Activated T-helper 1 cell treated with anti-CD3 and anti-CD28 coated beads, Interleukin-12 subunit alpha, Interleukin-12 subunit beta, Interleukin-2, Interleukin-4 antibody, amounts not matched to agents 30 ng/mL and 10 ng/mL and 1 ng/mL, durations not matched to agents 14 hours and 24 hours and 36 hours (primary cell): Measurements from ENCODE around the gene TBXAS1. TPM values are rescaled to one million over a fixed set of nuclear protein-coding genes. Genes with fewer than 3 reads are reported as not detected.

ENCODE experiments used
- DNase-seq: peaks from one replicate; pipeline ENCODE4 v3.0.0; 2021; ENCODE audit warnings: low spot score
- H3K27ac Mint-ChIP-seq: one replicate; pipeline ENCODE4 v1.8.0; 2021; ENCODE audit warnings: mild to moderate bottlenecking, mixed read lengths
- H3K27me3 Mint-ChIP-seq: one replicate; pipeline ENCODE4 v1.8.0; 2022; ENCODE audit warnings: mild to moderate bottlenecking, moderate library complexity, mixed read lengths; ENCODE audit not compliant: insufficient read depth
- H3K36me3 Mint-ChIP-seq: one replicate; pipeline ENCODE4 v1.8.0; 2021; ENCODE audit warnings: low read depth, mixed read lengths
- H3K4me1 Mint-ChIP-seq: one replicate; pipeline ENCODE4 v1.8.0; 2021; ENCODE audit warnings: low read depth, mixed read lengths
- H3K4me3 Mint-ChIP-seq: one replicate; pipeline ENCODE4 v1.8.0; 2021; ENCODE audit warnings: mild to moderate bottlenecking, moderate library complexity, mixed read lengths
- H3K9me3 Mint-ChIP-seq: one replicate; pipeline ENCODE4 v1.8.0; 2021; ENCODE audit warnings: mixed read lengths
- intact Hi-C: fragments of 100-400 bp; cut with micrococcal nuclease; formaldehyde crosslinking; loops from one replicate; pipeline ENCODE4 v1.15.1; 2024
- total RNA-seq: library from RNA; stranded (reverse); gene quantifications from 2 replicates; pipeline ENCODE4 v1.2.3, GENCODE V29; 2022

The TBXAS1 gene
- total RNA-seq, result 2.4 and 3.1 TPM in 2 replicates

DNA sequence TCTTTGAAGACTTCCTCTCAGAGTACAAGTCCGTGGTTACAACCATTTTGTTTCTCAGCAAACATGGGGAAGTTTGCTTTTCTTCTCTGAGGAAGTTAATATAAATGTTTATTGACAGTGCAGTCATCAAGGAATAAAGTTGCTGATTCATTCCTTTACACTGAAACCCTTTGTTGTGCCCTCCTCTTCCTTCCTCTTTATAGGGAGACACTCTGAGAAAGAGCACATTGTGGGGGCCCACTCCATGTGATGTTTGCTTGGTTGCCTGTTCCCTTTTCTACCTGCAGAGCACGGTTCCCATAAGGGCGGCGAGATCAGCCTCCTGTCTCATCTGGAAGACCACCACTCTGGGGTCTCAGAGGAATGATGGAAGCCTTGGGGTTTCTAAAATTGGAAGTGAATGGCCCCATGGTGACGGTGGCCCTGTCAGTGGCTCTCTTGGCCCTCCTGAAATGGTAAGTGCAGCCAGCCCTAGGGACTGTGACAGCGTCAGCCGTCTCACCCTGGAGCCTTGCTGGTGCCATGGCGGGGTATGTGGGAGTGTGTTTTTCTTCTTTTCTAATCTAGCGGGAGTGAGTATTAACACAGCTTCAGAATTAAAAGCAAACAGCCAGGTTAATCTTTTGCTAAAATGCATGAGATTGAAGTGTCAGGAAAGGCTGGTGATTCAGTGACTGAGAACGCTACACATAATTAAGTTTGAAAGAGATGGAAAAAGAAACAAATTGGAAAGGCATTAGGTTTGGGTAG lies at the start of gene TBXAS1:
TSS of gene TBXAS1 (plus strand) at position 240 of the 750 bp plus-strand sequence. CDS start at position 367, 127 bp downstream.
- Mint-ChIP-seq H3K9me3 (peaks cover 14% of the 10 kb centered on the region), H3K27me3 (peaks cover 16% of the 10 kb centered on the region), H3K36me3 (peaks cover 9% of the 10 kb centered on the region), H3K27ac (peak within 1 kb of the TSS; percentile 86), H3K4me1 (peaks cover 37% of the 10 kb centered on the region), H3K4me3 (peak within 1 kb of the TSS; percentile 63)
- intact Hi-C loops, result loop anchor here (1.0 to 5.0 kb wide), 3 partner anchors 50 to 182 kb away; no protein-coding TSS in a partner anchor
- no peak for DNase-seq

DNA sequence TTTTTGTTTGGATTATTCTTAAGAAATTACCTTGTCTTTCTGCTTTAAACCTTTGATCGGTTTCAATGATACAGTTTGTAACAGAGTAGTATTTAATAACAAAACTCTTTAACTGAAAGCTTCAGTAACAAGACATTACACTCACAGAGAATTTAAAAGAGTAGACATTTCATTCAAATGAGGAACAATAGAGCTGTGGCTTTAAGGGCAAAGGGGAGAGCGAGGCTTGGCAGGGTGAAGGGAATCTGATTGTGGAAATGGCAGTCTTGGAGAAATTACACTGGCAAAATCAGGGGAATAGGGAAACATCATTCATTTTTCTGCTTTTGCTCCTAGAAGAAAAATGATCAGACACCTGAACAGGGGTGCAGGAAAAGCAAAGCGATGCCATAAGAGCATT lies 46.1 kb upstream of the TBXAS1 start:
- intact Hi-C loops, result no loop called here
- peaks cover 10% of the 10 kb centered on the region for H3K4me1 Mint-ChIP-seq
- H3K27ac Mint-ChIP-seq, result no peak overlapping the region
- H3K4me3 Mint-ChIP-seq, result no peak overlapping the region
- DNase-seq, result no peak
- H3K27me3 Mint-ChIP-seq, result peaks cover 23% of the 10 kb centered on the region
- peaks cover 4% of the 10 kb centered on the region for H3K36me3 Mint-ChIP-seq
- no peaks in the 10 kb centered on the region for H3K9me3 Mint-ChIP-seq

- Mint-ChIP-seq H3K36me3 (peaks cover 4% of the 10 kb centered on the region), H3K4me1 (peaks cover 6% of the 10 kb centered on the region), H3K27me3 (peaks cover 23% of the 10 kb centered on the region), H3K4me3 (no peak overlapping the region), H3K9me3 (no peaks in the 10 kb centered on the region), H3K27ac (no peak overlapping the region)
- intact Hi-C loops, result no loop called here
- no peak for DNase-seq
These were observed 45.2 kb upstream of the TBXAS1 start for GRCh38 chr7:139783647-139784385.

- no peaks in the 10 kb centered on the region for H3K4me1 Mint-ChIP-seq
These were observed 44.4 kb upstream of the TBXAS1 start for GRCh38 chr7:139784648-139785047.

DNA sequence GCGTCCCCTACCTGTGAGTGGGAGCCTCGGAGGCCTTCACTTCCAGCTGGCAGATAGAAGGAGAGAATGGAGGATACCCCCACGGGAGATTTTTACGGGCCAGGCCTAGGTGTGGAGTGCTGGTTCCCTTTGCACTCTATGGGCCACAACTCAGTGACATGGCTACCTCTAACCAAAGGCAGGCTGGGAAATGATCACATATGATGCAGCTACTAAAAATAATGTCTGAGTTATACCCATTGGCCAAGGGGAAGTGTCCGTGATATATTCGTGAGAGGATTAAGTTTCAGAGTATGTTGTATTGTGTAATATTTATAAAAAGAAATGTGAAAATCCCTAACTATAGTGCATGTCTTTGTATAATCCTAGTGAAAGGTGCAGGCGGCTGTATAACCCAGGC lies 37.7 kb upstream of the TBXAS1 start:
- H3K36me3 Mint-ChIP-seq, result no peaks in the 10 kb centered on the region
- H3K4me1 Mint-ChIP-seq, result no peaks in the 10 kb centered on the region
- H3K27me3 Mint-ChIP-seq, result peaks cover 8% of the 10 kb centered on the region
- no peak overlapping the region for H3K4me3 Mint-ChIP-seq
- no peak overlapping the region for H3K27ac Mint-ChIP-seq
- intact Hi-C loops, result no loop called here
- peaks cover 4% of the 10 kb centered on the region for H3K9me3 Mint-ChIP-seq
- DNase-seq, result no peak

More at GRCh38 chr7:139784648-139785047, 44.4 kb upstream of the TBXAS1 start:
- no peak overlapping the region for H3K27ac Mint-ChIP-seq
- H3K36me3 Mint-ChIP-seq, result peaks cover 2% of the 10 kb centered on the region
- H3K4me3 Mint-ChIP-seq, result no peak overlapping the region
- H3K9me3 Mint-ChIP-seq, result no peaks in the 10 kb centered on the region
- intact Hi-C loops, result no loop called here
- no peak for DNase-seq
- peaks cover 17% of the 10 kb centered on the region for H3K27me3 Mint-ChIP-seq

- H3K27ac Mint-ChIP-seq, result no peak overlapping the region
- peaks cover 6% of the 10 kb centered on the region for H3K9me3 Mint-ChIP-seq
- peaks cover 13% of the 10 kb centered on the region for H3K4me1 Mint-ChIP-seq
- no peak for DNase-seq
- intact Hi-C loops, result no loop called here
- no peaks in the 10 kb centered on the region for H3K36me3 Mint-ChIP-seq
- H3K27me3 Mint-ChIP-seq, result peaks cover 4% of the 10 kb centered on the region
- no peak overlapping the region for H3K4me3 Mint-ChIP-seq
These were observed 31.5 kb upstream of the TBXAS1 start for GRCh38 chr7:139797607-139798006.

DNA sequence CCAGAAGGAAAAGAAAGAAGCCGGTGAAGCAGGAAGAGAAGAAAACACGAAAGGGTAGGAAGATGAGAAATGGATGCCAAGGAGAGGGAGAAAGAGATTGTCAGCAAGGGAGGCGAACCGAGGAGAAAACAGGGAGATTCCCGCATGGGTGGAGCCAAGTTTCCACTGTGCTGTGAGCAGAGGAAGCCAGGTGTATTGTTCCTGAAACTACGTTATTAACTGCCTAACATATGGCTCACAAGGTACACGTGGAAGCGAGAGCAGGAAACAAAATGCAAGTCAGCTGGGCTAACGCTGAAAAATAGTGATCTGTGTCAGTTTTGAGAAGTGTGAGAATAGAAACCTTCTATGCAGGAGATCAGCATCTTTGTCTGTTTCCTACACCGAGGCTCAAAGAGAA lies 30.8 kb upstream of the TBXAS1 start:
- Mint-ChIP-seq H3K27me3 (peaks cover 4% of the 10 kb centered on the region), H3K9me3 (peaks cover 13% of the 10 kb centered on the region), H3K4me1 (peaks cover 13% of the 10 kb centered on the region), H3K27ac (no peak overlapping the region), H3K36me3 (no peaks in the 10 kb centered on the region), H3K4me3 (no peak overlapping the region)
- intact Hi-C loops, result no loop called here
- DNase-seq, result no peak

DNA sequence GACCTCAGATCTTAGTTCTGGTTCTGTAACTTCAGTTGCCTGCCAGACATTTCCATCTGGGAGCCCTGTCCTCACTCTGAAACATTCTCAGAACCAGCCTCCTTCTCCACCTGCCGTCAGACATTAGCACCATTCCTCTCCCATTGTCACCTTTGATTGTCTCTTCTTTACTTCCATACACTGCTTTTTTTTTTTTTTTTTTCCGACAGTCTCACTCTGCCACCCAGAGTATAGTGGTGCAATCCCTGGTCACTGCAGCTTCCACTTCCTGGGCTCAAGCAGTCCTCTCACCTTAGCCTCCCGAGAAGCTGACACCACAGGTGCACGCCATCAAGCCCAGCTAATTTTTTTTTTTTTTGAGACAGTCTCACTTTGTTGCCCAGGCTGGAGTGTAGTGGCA lies 30.2 kb upstream of the TBXAS1 start:
- Mint-ChIP-seq H3K27me3 (peaks cover 4% of the 10 kb centered on the region), H3K36me3 (no peaks in the 10 kb centered on the region), H3K9me3 (peaks cover 13% of the 10 kb centered on the region), H3K4me3 (no peak overlapping the region), H3K27ac (no peak overlapping the region), H3K4me1 (peaks cover 13% of the 10 kb centered on the region)
- intact Hi-C loops, result no loop called here
- DNase-seq, result no peak

GRCh38 chr7:139799586-139799985 lies 29.5 kb upstream of the TBXAS1 start:
- DNase-seq, result no peak
- Mint-ChIP-seq H3K4me1 (peaks cover 13% of the 10 kb centered on the region), H3K27me3 (peaks cover 4% of the 10 kb centered on the region), H3K36me3 (no peaks in the 10 kb centered on the region), H3K27ac (no peak overlapping the region), H3K4me3 (no peak overlapping the region), H3K9me3 (peaks cover 17% of the 10 kb centered on the region)
- intact Hi-C loops, result no loop called here

DNA sequence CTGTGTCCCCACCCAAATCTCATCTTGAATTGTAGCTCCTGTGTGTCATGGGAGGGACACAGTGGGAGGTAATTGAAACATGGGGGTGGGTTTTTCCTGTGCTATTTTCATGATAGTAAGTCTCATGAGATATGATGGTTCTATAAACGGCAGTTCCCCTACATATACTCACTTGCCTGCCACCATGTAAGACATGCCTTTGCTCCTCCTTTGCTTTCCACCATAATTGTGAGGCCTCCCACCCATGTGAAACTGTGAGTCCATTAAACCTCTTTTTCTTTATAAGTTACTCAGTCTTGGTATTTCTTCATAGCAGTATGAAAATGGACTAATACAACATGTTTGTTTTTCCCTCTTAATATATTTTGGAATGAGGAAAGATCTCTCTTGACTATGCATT lies 24.5 kb upstream of the TBXAS1 start:
- H3K4me3 Mint-ChIP-seq, result no peak overlapping the region
- peaks cover 10% of the 10 kb centered on the region for H3K27me3 Mint-ChIP-seq
- H3K4me1 Mint-ChIP-seq, result no peaks in the 10 kb centered on the region
- DNase-seq, result no peak
- H3K27ac Mint-ChIP-seq, result no peak overlapping the region
- H3K36me3 Mint-ChIP-seq, result peaks cover 3% of the 10 kb centered on the region
- intact Hi-C loops, result no loop called here
- peaks cover 21% of the 10 kb centered on the region for H3K9me3 Mint-ChIP-seq

GRCh38 chr7:139807009-139807408 lies 22.1 kb upstream of the TBXAS1 start:
- Mint-ChIP-seq H3K4me1 (no peaks in the 10 kb centered on the region), H3K27me3 (peaks cover 12% of the 10 kb centered on the region), H3K9me3 (peaks cover 21% of the 10 kb centered on the region), H3K27ac (no peak overlapping the region), H3K36me3 (peaks cover 3% of the 10 kb centered on the region), H3K4me3 (no peak overlapping the region)
- intact Hi-C loops, result no loop called here
- DNase-seq, result no peak

DNA sequence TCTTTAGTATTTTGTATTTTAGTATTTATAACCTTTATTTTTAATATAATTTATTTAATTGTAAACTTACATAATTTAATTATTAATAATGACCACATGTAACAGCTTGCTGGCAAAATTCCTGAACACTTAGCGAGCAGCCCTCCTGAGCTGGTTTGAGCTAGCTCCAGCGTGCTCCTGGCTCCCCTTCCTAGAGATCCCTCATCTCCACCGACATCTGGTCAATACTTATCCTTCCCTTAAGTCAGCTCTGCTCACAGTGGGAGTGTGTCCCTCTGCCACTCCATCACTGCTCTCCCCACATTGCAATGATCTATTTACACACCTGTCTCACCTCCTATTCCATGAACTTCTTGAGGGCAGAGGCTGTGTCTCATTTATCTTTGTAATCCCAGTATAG lies 20.6 kb upstream of the TBXAS1 start:
- H3K4me1 Mint-ChIP-seq, result peaks cover under 1% of the 10 kb centered on the region
- peaks cover 9% of the 10 kb centered on the region for H3K27me3 Mint-ChIP-seq
- intact Hi-C loops, result no loop called here
- H3K36me3 Mint-ChIP-seq, result peaks cover 3% of the 10 kb centered on the region
- no peak overlapping the region for H3K27ac Mint-ChIP-seq
- H3K4me3 Mint-ChIP-seq, result no peak overlapping the region
- H3K9me3 Mint-ChIP-seq, result peaks cover 12% of the 10 kb centered on the region
- no peak for DNase-seq

GRCh38 chr7:139808846-139809442 lies 20.1 kb upstream of the TBXAS1 start:
- Mint-ChIP-seq H3K4me1 (peaks cover 5% of the 10 kb centered on the region), H3K36me3 (peaks cover 3% of the 10 kb centered on the region), H3K9me3 (peaks cover 12% of the 10 kb centered on the region), H3K27ac (no peak overlapping the region), H3K4me3 (no peak overlapping the region), H3K27me3 (peaks cover 9% of the 10 kb centered on the region)
- intact Hi-C loops, result no loop called here
- no peak for DNase-seq
